ENCODE data around the gene KIT.

DNA sequence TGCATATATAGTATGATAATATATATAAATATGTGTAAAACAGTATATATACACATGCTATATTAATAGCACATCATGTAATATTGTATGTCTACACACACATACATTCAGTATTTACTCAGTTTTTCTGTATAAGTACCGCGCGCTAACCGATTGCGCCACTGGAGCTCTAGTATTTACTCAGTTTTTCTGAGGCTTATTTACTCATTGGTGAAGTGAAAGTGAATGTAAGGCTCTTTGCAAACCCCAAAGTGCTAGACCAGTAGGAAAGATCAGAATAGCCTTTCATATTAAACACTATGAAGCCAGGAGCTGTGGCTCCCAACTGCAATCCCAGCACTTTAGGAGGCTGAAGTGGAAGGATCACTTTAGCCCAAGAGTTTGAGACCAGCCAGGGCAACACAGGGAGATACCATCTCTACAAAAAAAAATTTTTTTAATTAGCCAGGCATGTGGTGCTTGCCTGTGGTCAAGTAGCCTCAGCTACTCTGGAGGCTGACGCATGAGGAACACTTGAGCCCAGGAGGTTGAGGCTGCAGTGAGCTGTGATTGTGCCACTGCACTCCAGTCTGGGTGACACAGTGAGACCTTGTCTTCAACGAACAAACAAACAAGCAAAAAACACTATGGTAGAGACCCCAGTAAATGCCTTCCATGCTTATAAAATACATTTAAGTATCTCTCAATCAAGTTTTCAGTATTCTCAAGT lies 125.8 kb downstream of the KIT start:
- TF ChIP-seq, protein P1, sequence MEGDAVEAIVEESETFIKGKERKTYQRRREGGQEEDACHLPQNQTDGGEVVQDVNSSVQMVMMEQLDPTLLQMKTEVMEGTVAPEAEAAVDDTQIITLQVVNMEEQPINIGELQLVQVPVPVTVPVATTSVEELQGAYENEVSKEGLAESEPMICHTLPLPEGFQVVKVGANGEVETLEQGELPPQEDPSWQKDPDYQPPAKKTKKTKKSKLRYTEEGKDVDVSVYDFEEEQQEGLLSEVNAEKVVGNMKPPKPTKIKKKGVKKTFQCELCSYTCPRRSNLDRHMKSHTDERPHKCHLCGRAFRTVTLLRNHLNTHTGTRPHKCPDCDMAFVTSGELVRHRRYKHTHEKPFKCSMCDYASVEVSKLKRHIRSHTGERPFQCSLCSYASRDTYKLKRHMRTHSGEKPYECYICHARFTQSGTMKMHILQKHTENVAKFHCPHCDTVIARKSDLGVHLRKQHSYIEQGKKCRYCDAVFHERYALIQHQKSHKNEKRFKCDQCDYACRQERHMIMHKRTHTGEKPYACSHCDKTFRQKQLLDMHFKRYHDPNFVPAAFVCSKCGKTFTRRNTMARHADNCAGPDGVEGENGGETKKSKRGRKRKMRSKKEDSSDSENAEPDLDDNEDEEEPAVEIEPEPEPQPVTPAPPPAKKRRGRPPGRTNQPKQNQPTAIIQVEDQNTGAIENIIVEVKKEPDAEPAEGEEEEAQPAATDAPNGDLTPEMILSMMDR (IDR thresholded peaks at IDR 0.05; ENCODE audit: insufficient read depth, low read depth, low read length), result no peak
- TF ChIP-seq EZH2 (IDR thresholded peaks at IDR 0.05; ENCODE audit: insufficient read depth, low read length), result no peak

Measured in astrocyte (in vitro differentiated cells and primary cell).